Natural killer cell (primary cell): ENCODE data around the gene JMJD8. TPM values are rescaled to one million over a fixed set of nuclear protein-coding genes. Genes with fewer than 3 reads are reported as not detected.

Experiments
- ATAC-seq, 3 donors: fragments of 150-1000 bp in 2 of 3; fragments of 200-7000 bp in 1 of 3; cut with Tn5 transposase; 1 replicate in 1 of 3; 2 replicates in 2 of 3; pipeline ENCODE4 v1.10.0; 2021; ENCODE audit warnings: mild to moderate bottlenecking in 2 of 3, moderate library complexity in 2 of 3
- DNase-seq, 2 donors: peaks; one replicate each; pipeline versions ENCODE4 v3.0.0 to v3.0.0-alpha.2; 2013 to 2021; ENCODE audit warnings: mixed read lengths in 1 of 2
- H3K27ac ChIP-seq: one replicate; pipeline ENCODE4 v1.5.1; 2013; ENCODE audit warnings: mild to moderate bottlenecking, low read length
- H3K27me3 ChIP-seq: one replicate; pipeline ENCODE4 v1.6.1; 2013; ENCODE audit warnings: low read length; ENCODE audit not compliant: control insufficient read depth, insufficient read depth
- H3K36me3 ChIP-seq: one replicate; pipeline ENCODE4 v1.6.1; 2013; ENCODE audit warnings: low read length; ENCODE audit not compliant: control insufficient read depth, insufficient read depth
- H3K4me1 ChIP-seq: one replicate; pipeline ENCODE4 v1.6.1; 2013; ENCODE audit warnings: low read length; ENCODE audit not compliant: control insufficient read depth, insufficient read depth
- H3K4me3 ChIP-seq: one replicate; pipeline ENCODE4 v1.5.1; 2013; ENCODE audit warnings: low read length
- H3K9me3 ChIP-seq: one replicate; pipeline ENCODE4 v1.6.1; 2013; ENCODE audit warnings: low read length; ENCODE audit not compliant: control insufficient read depth, insufficient read depth
- H3K27ac Mint-ChIP-seq, 2 donors: one replicate each; pipeline ENCODE4 v1.8.0; 2022; ENCODE audit warnings: mild to moderate bottlenecking in 2 of 2, mixed read lengths in 2 of 2, moderate library complexity in 1 of 2
- H3K27me3 Mint-ChIP-seq, 2 donors: one replicate each; pipeline ENCODE4 v1.8.0; 2022; ENCODE audit warnings: low read depth in 2 of 2, mixed read lengths in 2 of 2
- H3K36me3 Mint-ChIP-seq: one replicate; pipeline ENCODE4 v1.8.0; 2022; ENCODE audit warnings: mixed read lengths
- H3K4me1 Mint-ChIP-seq, 2 donors: one replicate each; pipeline ENCODE4 v1.8.0; 2022; ENCODE audit warnings: mixed read lengths in 2 of 2
- H3K4me3 Mint-ChIP-seq: one replicate; pipeline ENCODE4 v1.8.0; 2022; ENCODE audit warnings: mild to moderate bottlenecking, moderate library complexity, mixed read lengths
- H3K9me3 Mint-ChIP-seq, 2 donors: one replicate each; pipeline ENCODE4 v1.8.0; 2022; ENCODE audit warnings: mixed read lengths in 2 of 2
- CTCF ChIP-seq: fragments of 200-600 bp; IDR thresholded peaks from one replicate; pipeline ENCODE4 v1.8.0; 2022; ENCODE audit warnings: antibody characterized with exemption
- WGBS: methylation state at CpG from one replicate; pipeline ENCODE4 v1.1.7; 2013; ENCODE audit warnings: missing lambda C conversion rate; ENCODE audit not compliant: insufficient coverage; 5-methylcytosine and 5-hydroxymethylcytosine counted together
- intact Hi-C: fragments of 100-400 bp; cut with micrococcal nuclease; formaldehyde crosslinking; loops from one replicate; pipeline ENCODE4 v1.14.2; 2022
- total RNA-seq, 4 donors: library from RNA; stranded (reverse); fragments of 120-200 nt in 1 of 4; gene quantifications; one replicate each; pipeline versions ENCODE4 v1.2.3 to v1.2.4, GENCODE V29; 2013 to 2022

Gene JMJD8
- total RNA-seq, 3 donors from 2014 or later (not counting 1 experiment from before 2014, with no cell fraction given): 29.5 to 32.6 (median 31.5) TPM

- peak; percentile 83 to 92 for DNase-seq
- Mint-ChIP-seq H3K4me1 (peaks cover 0 to 34% of the 10 kb centered on the region in 2 donors), H3K36me3 (no peaks in the 10 kb centered on the region), H3K27me3 (no peaks in the 10 kb centered on the region), H3K27ac (peak within 1 kb of the TSS; percentile 67 to 75), H3K4me3 (peak within 1 kb of the TSS; percentile 85), H3K9me3 (no peaks in the 10 kb centered on the region)
- Histone ChIP-seq H3K27ac (peak within 1 kb of the TSS; percentile 78), H3K9me3 (no peaks in the 10 kb centered on the region), H3K36me3 (peaks cover 17% of the 10 kb centered on the region), H3K27me3 (peaks cover 3% of the 10 kb centered on the region), H3K4me1 (peaks cover 60% of the 10 kb centered on the region), H3K4me3 (peak within 1 kb of the TSS; percentile 71)
- peak; percentile 66 to 87 (median 70) for ATAC-seq
- WGBS: under 1% methylated on average over 89 of the region's 91 CpGs
- intact Hi-C loops: no loop called here
- no peak for TF ChIP-seq CTCF
These were observed 4.1 kb downstream of the JMJD8 start, which contains the start of gene STUB1 for GRCh38 chr16:679814-680624. Gene STUB1 (plus strand): TSS chr16:680410. CDS start chr16:680526, 116 bp downstream.

GRCh38 chr16:678858-679813 is 5.0 kb downstream of the JMJD8 start:
- WGBS: 24% methylated on average over 52 of the region's 52 CpGs

DNA sequence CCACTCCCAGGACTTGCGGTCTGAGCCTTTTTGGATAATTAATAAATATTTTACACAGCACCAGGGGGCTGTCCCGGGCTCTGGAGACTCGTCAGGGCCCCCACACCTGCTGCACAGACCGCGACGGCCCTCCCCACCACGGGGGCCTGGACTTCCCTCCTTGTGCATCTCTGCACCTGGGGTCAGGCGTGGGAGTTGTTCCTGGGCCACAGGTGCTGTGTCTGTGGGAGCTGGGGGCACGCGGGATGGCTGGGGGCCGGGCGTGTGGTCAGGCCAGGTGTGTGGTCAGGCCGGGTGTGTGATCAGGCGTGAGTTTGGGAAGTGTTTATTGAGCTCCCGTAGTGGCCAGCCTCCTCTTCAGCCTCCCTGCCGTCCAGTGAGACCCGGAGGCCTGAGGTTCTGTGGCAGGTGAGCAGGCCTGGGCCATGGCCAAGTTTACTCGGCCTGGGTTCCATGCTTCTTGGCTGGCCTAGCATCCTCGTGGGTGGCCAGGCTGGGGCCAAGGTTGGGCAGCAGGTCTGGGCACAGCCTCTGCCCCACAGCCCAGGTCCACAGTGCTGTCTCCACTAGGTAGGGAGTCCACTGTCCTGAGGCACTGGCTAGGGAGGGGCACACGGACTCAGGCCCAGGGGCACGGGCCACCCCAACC is 5.8 kb downstream of the JMJD8 start:
- no peaks in the 10 kb centered on the region for H3K9me3 Mint-ChIP-seq
- H3K4me1 Mint-ChIP-seq: peaks cover 0 to 29% of the 10 kb centered on the region in 2 donors
- WGBS: 74% methylated on average over 20 of the region's 21 CpGs
- Histone ChIP-seq H3K36me3 (peaks cover 20% of the 10 kb centered on the region), H3K9me3 (no peaks in the 10 kb centered on the region), H3K27me3 (peaks cover 3% of the 10 kb centered on the region), H3K4me3 (no peak overlapping the region), H3K27ac (no peak overlapping the region), H3K4me1 (peaks cover 52% of the 10 kb centered on the region)
- no peaks in the 10 kb centered on the region for H3K36me3 Mint-ChIP-seq
- H3K27ac Mint-ChIP-seq: no peak overlapping the region
- H3K4me3 Mint-ChIP-seq: peak overlapping the region; percentile 74
- intact Hi-C loops: no loop called here
- DNase-seq (no peak), ATAC-seq (no peak)
- TF ChIP-seq CTCF: no peak
- H3K27me3 Mint-ChIP-seq: no peaks in the 10 kb centered on the region

More at GRCh38 chr16:678858-679813, 5.0 kb downstream of the JMJD8 start:
- H3K27ac ChIP-seq: peak overlapping the region; percentile 31
- ATAC-seq (peak in 2 of 3 donors; percentile 6 to 9), DNase-seq (peak in 1 of 2 donors; percentile 65)
- Mint-ChIP-seq H3K4me1 (peaks cover 0 to 31% of the 10 kb centered on the region in 2 donors), H3K27me3 (no peaks in the 10 kb centered on the region), H3K9me3 (no peaks in the 10 kb centered on the region), H3K27ac (peak overlapping the region; percentile 61 to 75), H3K4me3 (peak overlapping the region; percentile 85), H3K36me3 (no peaks in the 10 kb centered on the region)
- H3K9me3 ChIP-seq: no peaks in the 10 kb centered on the region
- intact Hi-C loops: no loop called here
- peaks cover 58% of the 10 kb centered on the region for H3K4me1 ChIP-seq
- H3K36me3 ChIP-seq: peaks cover 17% of the 10 kb centered on the region
- peak overlapping the region; percentile 42 for H3K4me3 ChIP-seq
- H3K27me3 ChIP-seq: peaks cover 3% of the 10 kb centered on the region
- no peak for TF ChIP-seq CTCF
